HG02763 (cell line): ENCODE measurements around the gene ECI1.

Source experiments
- ATAC-seq: cut with Tn5 transposase; IDR thresholded peaks from one replicate; pipeline ENCODE4 v1.9.1; 2021; ENCODE audit warnings: mild to moderate bottlenecking, moderate library complexity; ENCODE audit not compliant: unreplicated experiment

ECI1 gene

DNA sequence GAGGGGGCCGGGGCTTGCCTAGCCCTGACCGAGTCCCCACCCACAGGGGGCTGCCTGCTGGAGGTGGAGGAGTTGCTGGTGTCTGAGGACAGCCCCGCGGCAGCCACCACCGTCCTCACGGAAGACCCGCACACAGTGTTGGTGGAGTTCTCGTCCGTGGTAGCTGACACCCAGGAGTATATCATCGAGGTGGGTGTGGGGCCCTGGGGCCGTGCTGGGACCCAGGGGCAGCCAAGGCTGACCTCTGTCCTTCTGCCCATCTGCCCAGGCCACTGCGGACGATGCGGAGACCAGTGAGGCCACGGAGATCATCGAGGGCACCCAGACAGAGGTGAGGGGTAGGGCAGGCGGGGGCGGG is 16.6 kb downstream of the ECI1 start:
- no peak for ATAC-seq

DNA sequence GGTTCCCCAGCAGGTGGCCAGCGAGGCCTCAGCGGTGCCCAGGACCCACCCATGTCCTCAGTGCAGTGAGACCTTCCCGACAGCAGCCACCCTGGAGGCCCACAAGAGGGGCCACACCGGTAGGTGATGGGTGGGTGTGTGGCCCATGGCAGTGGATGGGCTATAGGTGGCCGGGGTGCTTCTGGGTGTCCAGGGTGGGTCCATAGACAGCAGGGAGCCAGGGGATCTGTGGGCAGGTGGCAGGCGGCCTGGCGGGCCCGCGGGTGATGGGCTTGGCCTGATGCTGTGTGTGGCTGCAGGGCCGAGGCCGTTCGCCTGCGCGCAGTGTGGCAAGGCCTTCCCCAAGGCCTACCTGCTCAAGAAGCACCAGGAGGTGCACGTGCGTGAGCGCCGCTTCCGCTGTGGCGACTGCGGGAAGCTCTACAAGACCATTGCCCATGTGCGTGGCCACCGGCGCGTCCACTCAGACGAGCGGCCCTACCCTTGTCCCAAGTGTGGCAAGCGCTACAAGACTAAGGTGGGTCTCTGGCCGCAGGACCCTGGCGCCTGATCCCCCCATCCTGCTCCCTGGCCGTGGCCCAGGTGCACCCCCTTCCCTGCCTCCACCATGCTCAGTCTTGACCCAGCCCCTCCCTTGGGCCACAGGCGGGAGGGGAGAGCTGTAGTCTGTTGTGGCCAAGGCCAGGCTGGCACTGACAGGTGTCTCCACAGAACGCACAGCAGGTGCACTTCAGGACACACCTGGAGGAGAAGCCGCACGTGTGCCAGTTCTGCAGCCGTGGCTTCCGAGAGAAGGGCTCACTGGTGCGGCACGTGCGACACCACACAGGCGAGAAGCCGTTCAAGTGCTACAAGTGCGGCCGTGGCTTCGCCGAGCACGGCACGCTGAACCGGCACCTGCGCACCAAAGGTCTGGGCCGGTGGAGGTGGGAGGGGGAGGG is 17.2 kb downstream of the ECI1 start:
- ATAC-seq, result no peak

DNA sequence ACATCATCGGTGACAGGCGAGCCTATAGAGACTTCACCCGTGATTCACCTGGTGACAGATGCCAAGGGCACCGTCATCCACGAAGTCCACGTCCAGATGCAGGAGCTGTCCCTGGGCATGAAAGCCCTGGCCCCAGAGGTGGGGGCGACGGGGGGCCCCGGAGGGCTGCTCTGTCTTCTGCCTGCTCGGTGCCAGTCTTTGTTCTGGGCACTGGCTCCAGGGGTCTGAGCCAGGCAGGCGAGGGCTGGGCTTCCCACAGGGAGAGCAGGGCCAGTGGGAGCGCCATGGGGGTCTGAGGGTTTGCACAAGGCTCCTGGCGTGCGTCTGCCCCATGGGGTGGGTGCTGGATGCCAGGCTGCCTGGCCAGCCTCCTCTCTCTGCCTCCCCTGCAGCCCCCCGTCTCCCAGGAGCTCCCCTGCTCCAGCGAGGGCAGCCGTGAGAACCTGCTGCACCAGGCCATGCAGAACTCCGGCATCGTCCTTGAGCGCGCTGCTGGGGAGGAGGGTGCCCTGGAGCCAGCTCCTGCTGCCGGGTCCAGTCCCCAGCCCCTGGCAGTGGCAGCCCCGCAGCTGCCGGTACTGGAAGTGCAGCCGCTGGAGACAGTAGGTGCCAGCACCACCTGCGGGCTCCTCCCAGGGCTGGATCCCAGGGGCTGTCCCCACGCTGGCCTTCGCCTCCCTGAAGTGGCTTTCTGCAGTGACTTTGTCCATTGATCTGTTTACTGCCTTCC is 18.2 kb downstream of the ECI1 start:
- no peak for ATAC-seq

- ATAC-seq, result no peak
Observed at GRCh38 chr16:2232094-2232990, 19.0 kb downstream of the ECI1 start.

DNA sequence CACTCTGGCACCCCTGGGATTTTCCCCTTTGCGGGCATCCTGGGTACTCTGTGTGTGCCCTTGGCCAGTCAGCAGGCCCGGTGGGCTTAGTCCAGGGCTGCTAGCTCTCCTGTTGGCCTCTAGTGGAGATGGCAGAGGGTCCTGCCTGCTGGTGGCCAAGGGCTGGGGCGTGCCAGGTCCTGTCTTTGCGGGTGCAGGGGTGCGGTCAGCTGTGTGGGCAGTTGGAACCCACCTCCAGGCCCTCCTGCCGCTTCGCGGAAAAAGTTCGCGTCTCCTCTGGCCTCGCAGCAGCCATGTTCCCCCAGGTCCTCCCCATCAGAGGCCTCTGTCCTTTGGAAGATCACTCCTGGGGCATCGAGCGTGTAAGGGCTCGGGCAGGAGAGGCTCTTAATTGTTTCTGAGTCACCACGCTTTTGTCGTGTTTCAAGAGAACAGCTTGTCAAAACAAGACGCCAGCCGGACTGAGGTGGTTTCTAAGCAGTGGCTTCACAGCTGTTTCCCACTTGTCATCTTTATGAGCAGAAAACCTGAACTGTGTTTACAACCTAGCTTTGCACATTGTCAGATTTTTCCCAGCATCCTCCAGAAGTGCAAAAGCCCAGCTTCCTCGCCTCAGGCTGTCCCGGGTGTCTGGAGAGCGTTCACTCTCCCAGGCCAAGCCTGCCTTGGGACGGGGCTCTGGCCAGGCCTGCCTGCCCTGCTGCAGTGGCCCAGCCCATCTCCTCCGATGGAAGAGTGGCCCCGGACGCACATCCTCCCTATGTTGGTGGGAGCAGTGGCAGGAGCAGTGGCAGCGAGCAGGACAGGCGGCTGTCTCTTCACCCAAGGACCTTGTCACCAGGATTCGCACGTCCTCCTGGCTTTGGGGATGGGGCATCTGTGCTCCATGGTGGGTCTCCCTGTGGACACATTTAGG is 20.1 kb downstream of the ECI1 start:
- ATAC-seq, result no peak

DNA sequence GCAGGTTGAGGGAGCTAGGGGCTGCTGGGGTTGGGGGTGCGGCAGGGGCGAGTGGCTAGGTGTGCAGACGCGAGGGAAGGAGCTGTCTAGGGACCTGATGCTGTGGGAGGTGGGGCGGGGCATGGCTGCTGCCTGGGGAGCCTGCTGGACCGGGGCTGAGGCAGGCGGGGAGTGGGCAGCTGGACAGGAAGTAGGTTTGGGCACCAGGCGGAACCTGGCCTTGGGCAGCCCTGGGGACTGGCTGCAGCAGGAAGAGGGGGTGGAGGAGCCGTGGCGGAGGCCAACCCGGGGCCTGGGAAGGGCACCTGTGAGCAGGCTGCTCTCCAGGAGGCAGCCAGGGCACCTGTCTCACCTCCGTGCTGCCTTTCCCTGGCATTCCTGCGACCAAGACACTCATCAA is 21.0 kb downstream of the ECI1 start:
- ATAC-seq, result no peak

DNA sequence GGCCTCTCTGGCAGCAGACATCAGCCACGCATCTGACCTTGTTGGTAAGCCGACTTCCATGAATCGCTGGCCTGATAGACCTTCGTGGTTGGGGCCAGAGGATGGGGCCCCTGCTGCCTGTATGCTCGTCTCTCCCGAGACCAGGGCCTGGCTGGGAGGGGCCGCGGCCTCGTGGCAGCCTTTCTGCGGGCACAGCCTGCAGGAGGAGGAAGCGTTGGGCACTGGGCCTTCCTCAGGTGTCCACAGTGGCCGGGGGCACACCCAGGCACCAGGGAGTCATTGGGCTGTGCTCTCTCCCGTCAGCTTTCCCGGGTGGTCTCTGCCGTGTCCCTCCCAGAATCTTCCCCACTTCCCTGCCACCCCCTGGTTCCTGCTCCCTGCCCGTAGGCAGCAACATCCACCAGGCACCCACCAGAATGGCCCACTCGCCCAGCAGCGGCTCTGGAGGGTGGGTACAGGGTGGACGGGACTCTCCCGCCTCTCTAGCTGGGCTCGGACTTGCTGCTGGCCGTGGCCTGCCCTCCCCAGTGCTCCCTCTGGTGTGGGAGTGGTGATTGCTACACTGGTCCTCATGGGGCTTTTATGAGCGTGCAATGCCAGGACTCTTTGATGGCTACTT is 21.6 kb downstream of the ECI1 start:
- ATAC-seq, result no peak

DNA sequence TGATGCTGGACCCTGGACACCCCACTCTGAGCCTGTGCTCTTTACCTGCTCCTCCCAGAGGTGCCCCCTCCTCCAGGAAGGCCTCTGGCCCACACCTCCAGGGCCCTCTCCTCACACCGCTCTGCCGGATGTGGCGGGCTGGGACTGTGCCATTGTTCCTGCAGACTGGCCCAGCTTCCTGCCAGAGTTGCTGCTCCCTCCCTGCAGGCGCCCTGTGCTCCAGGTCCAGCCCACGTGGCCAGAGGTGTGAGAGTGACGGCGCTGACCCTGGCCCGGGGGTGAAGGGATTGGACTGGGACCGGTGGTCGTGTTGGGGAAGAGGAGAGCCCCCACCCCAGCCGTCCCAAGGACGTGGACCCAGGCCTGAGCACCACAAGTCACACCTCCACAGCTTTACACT is 22.3 kb downstream of the ECI1 start:
- no peak for ATAC-seq

DNA sequence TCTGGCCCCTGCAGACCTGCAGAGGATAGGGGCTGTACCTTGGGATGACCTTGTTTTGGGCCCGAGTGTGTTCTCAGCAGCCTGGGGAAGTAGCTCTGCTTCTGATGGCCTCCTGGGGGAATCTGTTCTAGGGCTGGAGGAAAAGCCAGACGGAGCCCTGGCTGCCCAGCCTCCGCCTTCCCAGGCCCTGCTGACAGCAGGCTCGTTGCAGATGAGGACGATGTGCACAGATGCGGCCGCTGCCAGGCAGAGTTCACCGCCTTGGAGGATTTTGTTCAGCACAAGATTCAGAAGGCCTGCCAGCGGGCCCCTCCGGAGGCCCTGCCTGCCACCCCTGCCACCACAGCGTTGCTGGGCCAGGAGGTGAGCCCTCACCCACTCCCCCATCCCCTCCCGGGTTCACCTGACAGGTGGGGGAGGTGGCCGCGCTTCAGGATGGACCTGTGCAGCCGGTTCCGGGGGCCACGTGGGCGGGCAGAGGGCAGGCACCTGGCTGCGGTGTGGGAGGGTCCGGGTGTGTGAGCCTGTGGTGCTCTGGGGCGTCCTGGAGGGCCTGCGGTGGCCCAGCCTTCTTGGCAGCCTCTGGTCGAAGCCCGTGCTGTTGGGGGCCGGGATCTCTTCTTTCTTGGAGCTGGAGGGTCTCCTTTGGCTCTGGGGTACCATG is 23.1 kb downstream of the ECI1 start:
- no peak for ATAC-seq

DNA sequence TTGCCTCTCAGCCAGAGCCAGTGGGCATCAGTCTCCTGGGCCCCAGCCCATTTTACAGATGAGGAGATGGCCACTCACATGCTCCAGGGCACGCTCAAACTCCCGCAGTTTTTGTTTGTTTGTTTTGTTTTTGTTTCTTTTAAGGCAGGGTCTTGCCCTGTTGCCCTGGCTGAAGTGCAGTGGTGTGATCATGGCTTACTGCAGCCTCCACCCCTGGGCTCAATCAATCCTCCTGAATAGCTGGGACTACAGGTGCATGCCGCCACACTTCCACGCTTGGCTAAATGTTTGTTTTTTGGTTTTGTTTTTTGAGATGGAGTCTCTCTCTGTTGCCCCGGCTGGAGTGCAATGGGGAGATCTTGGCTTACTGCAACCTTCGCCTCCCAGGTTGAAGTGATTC is 24.5 kb downstream of the ECI1 start:
- ATAC-seq, result no peak

DNA sequence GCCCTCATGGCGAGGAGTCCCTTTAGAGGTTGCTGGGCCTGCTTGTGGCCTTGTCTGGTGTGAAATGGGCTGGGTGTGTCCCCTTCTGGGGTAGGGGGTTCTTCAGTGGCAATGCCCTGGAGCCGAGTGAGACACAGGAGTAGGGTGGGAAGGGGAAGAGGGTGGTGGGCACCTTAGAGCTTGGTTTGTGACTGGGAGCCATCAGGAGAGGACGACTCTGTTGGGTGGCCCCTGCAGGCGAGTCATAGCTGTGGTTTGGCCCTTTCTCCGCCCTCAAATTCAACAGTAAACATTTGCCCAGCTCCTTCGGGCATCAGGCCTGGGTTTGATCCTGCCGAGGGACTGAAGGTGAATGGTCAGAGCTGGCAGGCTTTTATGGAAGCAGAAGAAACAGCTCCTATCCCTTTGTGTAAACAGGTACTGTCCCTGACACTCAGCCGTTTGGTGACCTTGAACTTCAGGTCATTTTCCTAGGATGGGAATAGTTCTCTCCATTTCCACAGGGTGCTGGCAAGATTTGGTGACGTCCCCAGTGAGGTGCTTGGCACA is 25.1 kb downstream of the ECI1 start:
- no peak for ATAC-seq

DNA sequence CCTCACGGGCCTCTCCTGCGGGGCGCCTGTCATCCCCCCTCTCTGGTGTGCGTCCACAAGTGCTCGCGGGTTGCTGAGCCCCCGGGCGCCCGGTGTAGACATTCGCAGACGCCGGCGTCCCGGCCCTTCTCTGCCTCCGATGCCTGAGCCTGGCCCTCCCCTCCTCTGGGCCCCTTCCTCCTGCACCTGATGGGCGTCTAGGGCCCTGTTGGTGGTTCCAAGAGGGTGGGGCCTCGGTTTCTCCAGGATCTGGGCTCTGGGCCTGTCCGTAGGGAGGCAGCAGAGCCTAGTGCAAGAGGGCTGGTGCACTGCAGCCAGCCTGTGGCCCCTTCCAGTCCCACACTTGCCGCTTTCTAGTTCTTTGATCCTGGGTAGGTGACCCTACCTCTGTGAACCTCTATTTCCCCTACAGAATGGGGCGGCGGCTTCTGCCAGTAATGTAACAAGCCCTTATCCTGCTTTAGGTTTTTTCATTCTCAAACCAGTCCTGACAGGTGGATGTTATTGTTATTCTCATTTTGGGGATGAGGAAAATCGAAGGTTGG is 27.4 kb downstream of the ECI1 start:
- peak; percentile 10 for ATAC-seq

GRCh38 chr16:2223221-2223941 is 28.0 kb downstream of the ECI1 start, which contains the start of gene E4F1:
TSS of gene E4F1 (plus strand) at chr16:2223591. CDS start at chr16:2223614, 23 bp downstream.
- peak; percentile 91 for ATAC-seq

DNA sequence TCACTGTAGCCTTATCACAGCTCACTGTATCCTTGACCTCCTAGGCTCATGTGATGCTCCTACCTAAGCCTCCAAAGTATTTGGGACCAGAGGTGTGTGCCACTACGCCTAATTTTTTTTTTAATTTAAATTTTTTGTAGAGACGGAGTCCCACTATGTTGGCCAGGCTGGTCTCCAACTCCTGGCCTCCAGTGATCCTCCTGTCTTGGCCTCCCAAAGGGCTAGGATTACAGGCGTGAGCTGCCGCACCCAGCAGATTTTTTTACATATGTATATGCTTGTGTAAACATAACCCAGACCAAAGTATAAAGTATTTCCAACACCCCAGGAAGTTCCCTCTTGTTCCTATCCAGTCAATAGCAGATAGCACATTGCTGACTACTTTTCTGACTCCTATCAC is 35.1 kb downstream of the ECI1 start:
- ATAC-seq, result no peak

DNA sequence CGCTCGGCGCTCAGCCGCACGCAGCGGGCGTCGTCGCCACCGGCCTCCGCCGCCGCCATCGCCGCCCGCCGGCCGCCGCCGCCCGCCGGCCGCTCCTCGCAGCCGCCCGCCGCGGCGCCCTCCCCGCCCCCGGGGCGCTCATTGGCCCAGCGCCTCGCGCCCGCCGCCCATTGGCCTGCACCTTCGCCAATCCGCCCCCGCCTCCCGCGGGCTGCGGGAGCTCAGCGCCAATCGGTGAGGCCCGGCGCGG is 36.7 kb downstream of the ECI1 start, which contains the start of gene PGP:
Gene PGP (minus strand): TSS at position 122 of the 250 bp plus-strand sequence. CDS start 63 bp downstream, at position 59.
- peak; percentile 89 for ATAC-seq

DNA sequence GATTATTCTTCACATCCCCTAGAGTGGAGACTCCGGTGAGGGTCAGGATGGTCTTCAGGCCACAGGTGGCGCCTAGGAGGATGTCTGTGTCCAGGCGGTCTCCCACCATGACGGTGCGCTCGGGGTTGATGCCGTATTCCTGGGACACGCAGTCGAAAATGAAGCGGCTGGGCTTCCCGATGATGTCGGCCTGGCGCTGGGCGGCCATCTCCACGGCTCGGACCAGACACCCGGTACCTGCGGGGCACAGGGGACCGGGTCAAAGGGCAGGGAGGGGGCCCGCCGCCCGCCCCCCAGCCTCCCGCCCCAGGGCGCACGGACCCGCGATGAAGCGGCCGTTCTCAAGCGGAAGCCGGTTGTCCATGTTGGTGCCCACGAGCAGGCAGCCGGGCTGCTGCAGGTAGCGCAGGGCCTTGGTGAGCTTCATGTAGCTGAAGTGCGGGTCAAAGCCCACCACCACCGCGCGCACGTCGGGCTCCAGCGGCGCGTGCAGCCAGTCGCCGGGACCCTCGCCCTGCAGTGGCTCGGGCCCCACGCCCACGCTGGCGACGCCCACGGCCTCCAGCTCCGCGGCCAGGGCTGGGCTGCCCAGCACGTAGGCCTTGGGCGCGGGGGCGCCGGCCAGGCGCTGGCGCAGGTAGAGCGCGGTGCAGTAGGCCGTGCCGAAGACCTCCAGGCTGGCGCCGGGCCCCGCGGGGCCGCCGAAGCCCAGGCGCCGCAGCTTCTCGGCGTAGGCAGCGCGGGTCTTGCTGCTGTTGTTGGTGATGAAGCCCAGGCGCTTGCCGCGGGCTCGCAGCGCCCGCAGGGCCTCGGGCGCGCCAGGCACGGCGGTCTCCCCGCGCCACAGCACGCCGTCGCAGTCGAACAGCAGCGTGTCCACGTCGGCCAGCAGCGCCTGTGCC is 37.3 kb downstream of the ECI1 start:
- peak; percentile 2 for ATAC-seq
